Panc1 (cell line): ENCODE data around the gene HLA-DRA.

ENCODE experiments used
- CTCF ChIP-seq: fragments of 450-650 bp; IDR thresholded peaks from 2 replicates; pipeline ENCODE4 v1.5.1; 2017; ENCODE audit warnings: mild to moderate bottlenecking
- POLR2AphosphoS5 ChIP-seq: IDR thresholded peaks from 2 replicates; pipeline ENCODE4 v1.6.1; 2012; ENCODE audit warnings: mild to moderate bottlenecking, low read depth, low read length, moderate library complexity

- no peak for TF ChIP-seq CTCF
- TF ChIP-seq POLR2AphosphoS5: no peak
These were observed 43.7 kb upstream of the HLA-DRA start for GRCh38 chr6:32396028-32396427.
